Fibroblast of villous mesenchyme (primary cell): Measurements from ENCODE around the gene TTLL12. TPM values are rescaled to one million over a fixed set of nuclear protein-coding genes. Genes with fewer than 3 reads are reported as not detected.
A peak's percentile ranks its signal among the peaks of the same experiment; 100 is the strongest.

Experiments
- DNase-seq: peaks from one replicate; pipeline ENCODE4 v3.0.0-alpha.2; 2010; ENCODE audit warnings: low read depth
- H3K4me3 ChIP-seq: 2 replicates; pipeline ENCODE4 v1.5.1; 2011; ENCODE audit warnings: low read depth, mild to moderate bottlenecking, low read length
- CTCF ChIP-seq: IDR thresholded peaks from 2 replicates; pipeline ENCODE4 v1.5.1; 2012; ENCODE audit warnings: low read depth, mild to moderate bottlenecking, low read length; ENCODE audit not compliant: insufficient read depth
- total RNA-seq: library from RNA; depleted of rRNA; stranded (reverse); fragments of >200 nt; gene quantifications from 2 replicates; pipeline ENCODE4 v1.2.3, GENCODE V29; 2012

The TTLL12 gene
- total RNA-seq, 1 donor: 22.9 TPM

DNA sequence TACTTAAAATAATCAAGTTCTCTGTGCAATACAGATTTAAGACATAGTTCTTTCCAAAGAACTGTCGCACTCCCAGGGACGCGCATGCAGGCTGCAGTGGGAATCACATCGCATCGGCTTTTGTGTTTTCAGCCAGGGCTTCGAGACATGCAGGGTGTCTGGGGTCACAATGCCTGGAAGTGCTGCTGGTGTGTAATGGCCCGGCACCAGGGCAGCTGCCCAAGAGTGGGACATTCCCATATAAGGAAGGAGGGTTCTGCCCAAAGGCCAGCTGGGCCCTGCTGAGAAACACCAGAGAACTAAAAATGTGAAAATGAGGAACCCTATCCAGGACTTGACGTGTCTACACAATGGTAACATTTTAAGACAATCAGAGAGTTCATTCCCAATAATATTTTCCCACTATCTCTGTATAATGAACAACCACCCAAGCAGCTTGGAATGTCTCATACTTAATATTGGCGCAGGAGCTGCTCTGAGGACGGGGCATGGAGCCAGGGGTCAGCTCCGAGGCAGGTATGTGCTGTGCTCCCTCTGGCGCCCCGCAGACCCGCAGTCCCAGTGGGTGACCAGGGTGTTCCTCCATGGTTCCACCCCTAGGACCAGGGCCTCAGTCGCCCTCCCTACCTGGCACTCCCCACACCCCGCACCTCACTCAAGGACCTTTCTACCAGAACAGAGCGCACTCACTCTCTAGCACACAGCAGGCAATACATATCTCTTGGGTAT lies 55.0 kb downstream of the TTLL12 start:
- no peak for TF ChIP-seq CTCF
- DNase-seq: no peak
- H3K4me3 ChIP-seq: no peak overlapping the region

GRCh38 chr22:43129426-43130425 lies 57.2 kb downstream of the TTLL12 start:
- DNase-seq: no peak
- TF ChIP-seq CTCF: no peak
- H3K4me3 ChIP-seq: no peak overlapping the region

GRCh38 chr22:43128928-43129424 lies 58.0 kb downstream of the TTLL12 start:
- no peak overlapping the region for H3K4me3 ChIP-seq
- TF ChIP-seq CTCF: no peak
- DNase-seq: no peak

DNA sequence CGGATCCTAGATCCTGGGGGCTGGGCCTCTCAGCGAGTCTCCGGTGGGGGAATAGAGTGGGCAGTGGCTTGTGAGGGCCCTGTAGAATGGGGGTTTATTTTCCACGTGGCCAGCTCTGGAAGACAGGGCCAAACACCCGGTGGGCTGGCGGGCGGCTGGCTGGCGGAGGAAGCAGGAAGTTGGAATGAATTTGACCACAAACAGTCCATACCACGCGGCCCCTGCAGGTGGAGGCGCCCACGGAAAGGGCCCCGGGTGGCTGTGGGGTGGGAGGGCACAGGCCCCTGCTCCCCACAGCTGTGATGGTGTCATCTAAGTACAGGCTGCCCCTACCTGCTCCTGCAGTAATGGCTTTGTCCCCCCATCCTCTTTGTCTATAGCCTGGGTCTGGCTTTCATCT lies 58.8 kb downstream of the TTLL12 start:
- no peak overlapping the region for H3K4me3 ChIP-seq
- DNase-seq: no peak
- no peak for TF ChIP-seq CTCF

GRCh38 chr22:43127166-43127908 lies 59.6 kb downstream of the TTLL12 start:
- no peak for DNase-seq
- no peak overlapping the region for H3K4me3 ChIP-seq
- no peak for TF ChIP-seq CTCF

GRCh38 chr22:43126501-43127165 lies 60.3 kb downstream of the TTLL12 start:
- no peak overlapping the region for H3K4me3 ChIP-seq
- peak; percentile 62 for DNase-seq
- TF ChIP-seq CTCF: no peak
